Measurements from ENCODE around the gene WDFY3.

Gene WDFY3

DNA sequence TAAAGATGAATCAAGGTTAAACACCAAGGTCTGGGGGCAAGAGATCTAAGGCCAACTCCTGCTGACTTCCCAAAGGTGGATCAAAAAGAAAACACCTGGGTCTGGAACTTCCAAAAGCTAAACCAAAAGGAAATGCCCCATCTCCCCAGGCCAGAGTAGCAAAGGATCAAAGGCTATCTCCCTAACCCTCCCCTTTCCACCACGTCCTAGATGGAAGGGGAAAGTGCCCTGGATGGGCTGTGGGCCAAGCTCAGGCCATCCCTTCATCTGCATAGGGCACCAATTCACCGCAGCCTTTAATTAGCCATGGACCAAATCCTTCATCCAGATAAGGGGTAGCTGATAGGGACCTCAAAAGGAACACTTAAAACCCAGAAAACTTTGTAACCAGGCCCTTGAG lies 100.2 kb downstream of the WDFY3 start:
- ChIA-PET CTCF (interaction anchor here (0.6 kb wide), 1 partner anchor 309 kb away, joined by 3 read pairs; no protein-coding TSS in a partner anchor), POLR2A (ENCODE audit: low non-redundant PET) (no interaction called here)
- H3K27ac ChIP-seq, result no peak overlapping the region
- TF ChIP-seq, protein P1, sequence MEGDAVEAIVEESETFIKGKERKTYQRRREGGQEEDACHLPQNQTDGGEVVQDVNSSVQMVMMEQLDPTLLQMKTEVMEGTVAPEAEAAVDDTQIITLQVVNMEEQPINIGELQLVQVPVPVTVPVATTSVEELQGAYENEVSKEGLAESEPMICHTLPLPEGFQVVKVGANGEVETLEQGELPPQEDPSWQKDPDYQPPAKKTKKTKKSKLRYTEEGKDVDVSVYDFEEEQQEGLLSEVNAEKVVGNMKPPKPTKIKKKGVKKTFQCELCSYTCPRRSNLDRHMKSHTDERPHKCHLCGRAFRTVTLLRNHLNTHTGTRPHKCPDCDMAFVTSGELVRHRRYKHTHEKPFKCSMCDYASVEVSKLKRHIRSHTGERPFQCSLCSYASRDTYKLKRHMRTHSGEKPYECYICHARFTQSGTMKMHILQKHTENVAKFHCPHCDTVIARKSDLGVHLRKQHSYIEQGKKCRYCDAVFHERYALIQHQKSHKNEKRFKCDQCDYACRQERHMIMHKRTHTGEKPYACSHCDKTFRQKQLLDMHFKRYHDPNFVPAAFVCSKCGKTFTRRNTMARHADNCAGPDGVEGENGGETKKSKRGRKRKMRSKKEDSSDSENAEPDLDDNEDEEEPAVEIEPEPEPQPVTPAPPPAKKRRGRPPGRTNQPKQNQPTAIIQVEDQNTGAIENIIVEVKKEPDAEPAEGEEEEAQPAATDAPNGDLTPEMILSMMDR (conservative IDR thresholded peaks at IDR 0.05; ENCODE audit: low read depth), result no peak
- no peak for DNase-seq (ENCODE audit: low spot score)

DNA sequence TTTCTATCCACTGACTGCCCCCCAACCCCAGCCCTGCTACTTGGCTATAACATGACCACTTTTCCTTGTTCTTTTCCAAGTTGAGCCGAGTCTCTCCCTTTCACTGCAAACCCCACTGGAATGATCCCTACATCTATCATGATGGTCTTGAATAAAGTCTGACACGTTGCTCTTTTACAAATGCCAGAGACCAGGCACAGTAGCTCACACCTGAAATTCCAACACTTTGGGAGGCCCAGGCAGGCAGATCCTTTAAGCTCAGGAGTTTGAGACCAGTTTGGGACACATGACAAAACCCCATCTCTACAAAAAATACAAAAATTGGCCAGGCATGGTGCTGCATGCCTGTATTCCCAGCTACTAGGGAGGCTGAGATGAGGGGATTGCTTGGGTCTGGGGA lies 100.9 kb downstream of the WDFY3 start:
- POLR2A ChIA-PET (ENCODE audit: low non-redundant PET), result no interaction called here
- TF ChIP-seq, protein P1 (conservative IDR thresholded peaks at IDR 0.05; ENCODE audit: low read depth), result no peak
- no peak for DNase-seq (ENCODE audit: low spot score)
- CTCF ChIA-PET, result interaction anchor here (0.6 kb wide), 1 partner anchor 309 kb away, joined by 3 read pairs; no protein-coding TSS in a partner anchor
- no peak overlapping the region for H3K27ac ChIP-seq

DNA sequence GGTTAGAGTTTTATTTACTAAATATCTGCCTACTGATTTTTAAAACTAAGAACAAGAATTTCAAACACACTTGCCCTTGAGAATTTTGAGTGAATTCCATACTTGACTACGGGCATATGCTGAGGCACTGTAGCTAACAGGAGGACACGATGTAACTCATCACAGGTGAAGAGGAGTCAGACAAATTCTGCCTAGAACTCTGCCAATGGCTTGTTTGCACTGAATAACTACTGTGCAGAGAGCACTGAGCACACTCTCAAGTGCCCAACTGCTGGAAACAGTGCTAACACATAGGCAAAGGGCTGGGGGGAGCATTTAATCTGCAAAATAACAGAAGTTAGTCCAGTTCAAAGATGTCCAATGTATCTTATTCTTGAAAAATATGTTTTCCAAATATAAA lies 104.4 kb downstream of the WDFY3 start:
- ChIA-PET POLR2A (ENCODE audit: low non-redundant PET) (no interaction called here), CTCF (interaction anchor here (0.6 kb wide), 1 partner anchor 19 kb away, joined by 4 read pairs; no protein-coding TSS in a partner anchor)
- no peak for DNase-seq (ENCODE audit: low spot score)
- TF ChIP-seq, protein P1 (conservative IDR thresholded peaks at IDR 0.05; ENCODE audit: low read depth), result no peak
- H3K27ac ChIP-seq, result no peak overlapping the region

DNA sequence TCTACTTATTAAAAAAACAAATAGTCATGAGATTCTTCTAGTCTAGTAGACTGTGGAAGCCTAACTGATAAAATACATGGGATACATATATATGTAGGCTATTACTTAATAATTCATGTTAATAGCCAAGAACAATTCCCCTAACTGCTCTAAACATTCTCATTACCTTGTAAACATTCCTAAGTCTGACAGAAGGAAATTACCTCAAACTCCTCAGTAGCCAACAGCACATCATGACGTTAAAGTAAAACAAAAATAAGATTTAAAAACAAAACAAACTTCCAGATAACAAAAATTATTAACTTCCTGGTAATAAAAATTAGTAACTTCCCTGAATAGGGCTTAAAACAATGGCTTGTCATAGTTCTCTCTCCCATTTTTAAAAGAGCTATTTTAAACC lies 109.2 kb downstream of the WDFY3 start:
- H3K27ac ChIP-seq, result no peak overlapping the region
- POLR2A ChIA-PET (ENCODE audit: low non-redundant PET), result no interaction called here
- CTCF ChIA-PET, result no interaction called here
- DNase-seq (ENCODE audit: low spot score), result no peak
- TF ChIP-seq, protein P1 (conservative IDR thresholded peaks at IDR 0.05; ENCODE audit: low read depth), result no peak

DNA sequence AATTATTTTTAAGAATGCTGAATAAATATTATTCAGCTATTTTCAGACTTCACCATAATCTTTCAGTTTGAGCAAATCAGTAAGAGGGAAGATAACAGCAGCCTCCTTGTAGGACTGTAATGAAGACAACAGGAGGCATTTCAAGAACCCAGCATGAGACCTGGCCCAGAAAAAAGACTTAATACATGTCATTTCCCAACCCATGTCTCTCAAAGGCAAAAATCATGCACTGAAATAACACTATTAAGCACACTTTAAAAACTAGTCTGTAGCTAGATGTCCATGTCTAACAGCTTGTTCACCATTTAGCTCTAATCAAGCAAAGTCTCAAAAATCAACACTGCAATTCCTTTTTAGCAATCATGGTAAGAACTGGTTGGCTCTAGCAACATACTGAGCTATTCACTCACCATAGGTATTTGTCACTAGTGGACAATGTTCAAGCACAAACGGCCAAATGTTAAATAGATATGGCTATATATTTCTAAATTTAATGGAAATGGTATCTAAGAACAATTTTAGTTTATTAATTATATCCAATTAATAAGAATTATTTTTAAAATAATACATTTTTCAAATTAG lies 109.9 kb downstream of the WDFY3 start:
- ChIA-PET CTCF (interaction anchor here (0.5 kb wide), 1 partner anchor 44 kb away, joined by 6 read pairs; no protein-coding TSS in a partner anchor), POLR2A (ENCODE audit: low non-redundant PET) (no interaction called here)
- no peak for DNase-seq (ENCODE audit: low spot score)

DNA sequence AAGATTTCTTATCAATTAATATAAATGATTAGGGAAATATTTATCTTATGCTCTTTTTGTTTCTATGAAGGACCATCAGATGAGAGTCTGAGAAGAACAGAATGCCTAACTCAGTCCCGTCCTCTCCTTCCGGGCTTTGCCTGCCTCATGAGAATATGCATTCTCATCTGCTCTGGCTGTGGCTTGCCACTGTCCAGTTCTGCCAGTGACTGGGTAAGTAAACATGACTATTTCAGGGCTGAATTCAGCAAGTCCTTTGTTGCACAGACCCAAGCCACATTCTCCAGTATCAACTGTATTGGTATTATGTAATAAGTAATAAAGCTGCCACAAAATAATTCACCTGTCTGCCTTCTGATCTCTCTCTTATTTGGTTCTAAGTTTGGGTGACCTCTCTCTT lies 110.7 kb downstream of the WDFY3 start:
- ChIA-PET POLR2A (ENCODE audit: low non-redundant PET) (no interaction called here), CTCF (no interaction called here)
- H3K27ac ChIP-seq, result no peak overlapping the region
- no peak for DNase-seq (ENCODE audit: low spot score)
- TF ChIP-seq, protein P1 (conservative IDR thresholded peaks at IDR 0.05; ENCODE audit: low read depth), result no peak

More for the DNA sequence above, 109.9 kb downstream of the WDFY3 start:
- TF ChIP-seq, protein P1 (conservative IDR thresholded peaks at IDR 0.05; ENCODE audit: low read depth), result no peak
- no peak overlapping the region for H3K27ac ChIP-seq

All from RWPE1 (cell line).